ENCODE results near the gene SPRR1B. TPM values are rescaled to one million over a fixed set of nuclear protein-coding genes. Genes with fewer than 3 reads are reported as not detected.
"Not testable (repeated sequence)": the region's sequence is repeated elsewhere in the genome, so short reads cannot be mapped to it uniquely, and the experiment has no call there.

Gene SPRR1B
- total RNA-seq, 1 donor from 2014 or later: not detected

GRCh38 chr1:153011235-153011758 is 19.7 kb upstream of the SPRR1B start:
- H3K36me3 Mint-ChIP-seq (ENCODE audit: low read depth); DNase-seq (ENCODE audit: low spot score); H3K27me3 Mint-ChIP-seq (ENCODE audit: low read depth); H3K4me3 Mint-ChIP-seq (ENCODE audit: low read depth); H3K9me3 Mint-ChIP-seq; H3K4me1 Mint-ChIP-seq (ENCODE audit: low read depth); H3K27ac Mint-ChIP-seq; intact Hi-C loops (cut with micrococcal nuclease): not testable (repeated sequence)

DNA sequence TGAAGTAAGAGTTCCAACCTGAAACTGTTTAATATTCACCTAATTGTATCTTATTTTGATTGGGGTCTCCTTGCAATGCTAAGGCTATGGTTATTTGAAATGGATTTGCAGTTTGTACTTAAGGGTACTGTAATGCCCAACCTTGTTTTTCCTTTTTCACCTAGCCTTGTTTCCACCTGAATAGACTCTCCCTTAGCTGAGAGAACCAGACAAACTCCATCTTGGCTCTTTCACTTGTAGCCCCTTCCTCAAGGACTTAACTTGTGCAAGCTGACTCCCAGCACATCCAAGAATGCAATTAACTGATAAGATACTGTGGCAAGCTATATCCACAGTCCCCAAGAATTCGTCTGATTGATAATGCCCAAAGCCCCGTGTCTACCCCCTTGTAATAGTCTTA is 9.2 kb upstream of the SPRR1B start:
- H3K9me3 Mint-ChIP-seq; H3K27ac Mint-ChIP-seq; H3K4me1 Mint-ChIP-seq (ENCODE audit: low read depth); DNase-seq (ENCODE audit: low spot score); intact Hi-C loops (cut with micrococcal nuclease); H3K4me3 Mint-ChIP-seq (ENCODE audit: low read depth); H3K36me3 Mint-ChIP-seq (ENCODE audit: low read depth); H3K27me3 Mint-ChIP-seq (ENCODE audit: low read depth): not testable (repeated sequence)

GRCh38 chr1:153022340-153022739 is 8.7 kb upstream of the SPRR1B start:
- H3K9me3 Mint-ChIP-seq; H3K4me3 Mint-ChIP-seq (ENCODE audit: low read depth); H3K36me3 Mint-ChIP-seq (ENCODE audit: low read depth); DNase-seq (ENCODE audit: low spot score); H3K4me1 Mint-ChIP-seq (ENCODE audit: low read depth); H3K27me3 Mint-ChIP-seq (ENCODE audit: low read depth); H3K27ac Mint-ChIP-seq; intact Hi-C loops (cut with micrococcal nuclease): not testable (repeated sequence)

DNA sequence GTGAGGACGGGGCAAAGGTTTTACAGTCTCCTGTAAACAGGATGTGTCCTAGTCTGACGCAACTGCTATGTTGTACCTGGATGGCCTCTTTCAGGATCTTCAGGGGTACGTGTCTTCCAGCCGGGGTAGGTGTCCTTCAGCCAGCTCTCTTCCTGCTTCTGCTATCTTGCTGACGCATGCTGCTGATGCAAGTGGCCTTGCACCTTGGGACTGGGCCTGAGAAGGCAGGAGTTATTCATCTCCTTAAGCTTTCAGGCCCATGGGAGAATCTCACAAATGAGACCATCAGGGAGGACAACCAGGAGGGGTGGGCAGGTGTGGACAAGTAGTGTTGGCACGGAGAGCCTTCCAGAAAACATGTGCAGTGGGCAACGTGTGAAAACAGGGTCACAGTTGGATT is 7.9 kb upstream of the SPRR1B start:
- Mint-ChIP-seq H3K27me3 (ENCODE audit: low read depth) (no peaks in the 10 kb centered on the region), H3K4me3 (ENCODE audit: low read depth) (no peak overlapping the region), H3K36me3 (ENCODE audit: low read depth) (no peaks in the 10 kb centered on the region), H3K27ac (no peak overlapping the region), H3K9me3 (no peaks in the 10 kb centered on the region), H3K4me1 (ENCODE audit: low read depth) (no peaks in the 10 kb centered on the region)
- DNase-seq (ENCODE audit: low spot score): no peak
- intact Hi-C loops (cut with micrococcal nuclease): no loop called here

GRCh38 chr1:153024413-153024812 is 6.6 kb upstream of the SPRR1B start:
- Mint-ChIP-seq H3K36me3 (ENCODE audit: low read depth) (no peaks in the 10 kb centered on the region), H3K27ac (no peak overlapping the region), H3K27me3 (ENCODE audit: low read depth) (no peaks in the 10 kb centered on the region), H3K9me3 (no peaks in the 10 kb centered on the region), H3K4me3 (ENCODE audit: low read depth) (no peak overlapping the region), H3K4me1 (ENCODE audit: low read depth) (no peaks in the 10 kb centered on the region)
- no peak for DNase-seq (ENCODE audit: low spot score)
- intact Hi-C loops (cut with micrococcal nuclease): no loop called here

GRCh38 chr1:153025797-153026196 is 5.2 kb upstream of the SPRR1B start:
- Mint-ChIP-seq H3K27ac (no peak overlapping the region), H3K4me1 (ENCODE audit: low read depth) (no peaks in the 10 kb centered on the region), H3K36me3 (ENCODE audit: low read depth) (no peaks in the 10 kb centered on the region), H3K9me3 (no peaks in the 10 kb centered on the region), H3K27me3 (ENCODE audit: low read depth) (no peaks in the 10 kb centered on the region), H3K4me3 (ENCODE audit: low read depth) (no peak overlapping the region)
- DNase-seq (ENCODE audit: low spot score): no peak
- intact Hi-C loops (cut with micrococcal nuclease): no loop called here

- DNase-seq (ENCODE audit: low spot score): no peak
- Mint-ChIP-seq H3K27ac (no peak overlapping the region), H3K27me3 (ENCODE audit: low read depth) (no peaks in the 10 kb centered on the region), H3K36me3 (ENCODE audit: low read depth) (no peaks in the 10 kb centered on the region), H3K4me3 (ENCODE audit: low read depth) (no peak overlapping the region), H3K4me1 (ENCODE audit: low read depth) (no peaks in the 10 kb centered on the region), H3K9me3 (no peaks in the 10 kb centered on the region)
- intact Hi-C loops (cut with micrococcal nuclease): no loop called here
Observed at GRCh38 chr1:153028766-153029165, 2.2 kb upstream of the SPRR1B start.

- Mint-ChIP-seq H3K4me1 (ENCODE audit: low read depth) (no peaks in the 10 kb centered on the region), H3K36me3 (ENCODE audit: low read depth) (no peaks in the 10 kb centered on the region), H3K4me3 (ENCODE audit: low read depth) (no peak overlapping the region), H3K27me3 (ENCODE audit: low read depth) (no peaks in the 10 kb centered on the region), H3K9me3 (no peaks in the 10 kb centered on the region), H3K27ac (no peak overlapping the region)
- no peak for DNase-seq (ENCODE audit: low spot score)
- intact Hi-C loops (cut with micrococcal nuclease): no loop called here
Observed at GRCh38 chr1:153032073-153032472, 1.1 kb downstream of the SPRR1B start.

DNA sequence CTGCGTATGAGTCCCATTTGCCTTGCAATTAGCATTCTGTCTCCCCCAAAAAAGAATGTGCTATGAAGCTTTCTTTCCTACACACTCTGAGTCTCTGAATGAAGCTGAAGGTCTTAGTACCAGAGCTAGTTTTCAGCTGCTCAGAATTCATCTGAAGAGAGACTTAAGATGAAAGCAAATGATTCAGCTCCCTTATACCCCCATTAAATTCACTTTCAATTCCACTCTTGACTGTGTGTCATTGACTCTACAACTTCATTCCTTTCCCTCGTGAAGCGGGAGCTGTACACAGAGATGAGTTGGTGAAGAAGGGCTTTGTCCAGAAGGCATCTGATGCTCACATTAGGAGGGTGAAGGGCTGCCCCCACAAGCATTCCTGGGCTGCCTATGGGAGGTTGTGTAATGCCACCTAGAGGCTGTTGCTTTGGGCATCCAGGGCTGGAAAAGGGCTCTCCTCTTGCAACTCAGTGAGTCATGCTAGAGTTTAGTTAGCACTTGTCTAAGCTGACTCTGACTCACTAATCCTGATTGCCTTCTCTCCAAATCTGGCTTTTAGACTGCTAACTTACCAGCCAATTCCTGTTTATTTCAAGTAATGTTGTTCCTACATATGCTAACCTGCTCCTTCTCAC is 1.8 kb downstream of the SPRR1B start:
- DNase-seq (ENCODE audit: low spot score): no peak
- H3K4me1 Mint-ChIP-seq (ENCODE audit: low read depth): no peaks in the 10 kb centered on the region
- no peaks in the 10 kb centered on the region for H3K27me3 Mint-ChIP-seq (ENCODE audit: low read depth)
- intact Hi-C loops (cut with micrococcal nuclease): no loop called here
- H3K36me3 Mint-ChIP-seq (ENCODE audit: low read depth): no peaks in the 10 kb centered on the region
- H3K4me3 Mint-ChIP-seq (ENCODE audit: low read depth): no peak overlapping the region
- no peak overlapping the region for H3K27ac Mint-ChIP-seq
- H3K9me3 Mint-ChIP-seq: no peaks in the 10 kb centered on the region

- intact Hi-C loops (cut with micrococcal nuclease): no loop called here
- Mint-ChIP-seq H3K27me3 (ENCODE audit: low read depth) (peaks cover 3% of the 10 kb centered on the region), H3K4me3 (ENCODE audit: low read depth) (no peak overlapping the region), H3K36me3 (ENCODE audit: low read depth) (no peaks in the 10 kb centered on the region), H3K4me1 (ENCODE audit: low read depth) (no peaks in the 10 kb centered on the region), H3K9me3 (no peaks in the 10 kb centered on the region), H3K27ac (no peak overlapping the region)
- no peak for DNase-seq (ENCODE audit: low spot score)
Observed at GRCh38 chr1:153035211-153035610, 4.2 kb downstream of the SPRR1B start.

GRCh38 chr1:153040950-153041631 is 10.1 kb downstream of the SPRR1B start, which contains the start of gene SPRR2D:
Gene SPRR2D, minus strand, starts transcription at chr1:153041120. Its CDS starts 774 bp downstream, at chr1:153040346.
- DNase-seq (ENCODE audit: low spot score): no peak
- no peak within 1 kb of the TSS for H3K27ac Mint-ChIP-seq
- H3K36me3 Mint-ChIP-seq (ENCODE audit: low read depth): no peaks in the 10 kb centered on the region
- intact Hi-C loops (cut with micrococcal nuclease): no loop called here
- peaks cover 9% of the 10 kb centered on the region for H3K27me3 Mint-ChIP-seq (ENCODE audit: low read depth)
- H3K4me3 Mint-ChIP-seq (ENCODE audit: low read depth): no peak within 1 kb of the TSS
- H3K9me3 Mint-ChIP-seq: no peaks in the 10 kb centered on the region
- no peaks in the 10 kb centered on the region for H3K4me1 Mint-ChIP-seq (ENCODE audit: low read depth)

GRCh38 chr1:153049211-153049610 is 18.2 kb downstream of the SPRR1B start:
- Mint-ChIP-seq H3K4me3 (ENCODE audit: low read depth) (no peak overlapping the region), H3K36me3 (ENCODE audit: low read depth) (no peaks in the 10 kb centered on the region), H3K4me1 (ENCODE audit: low read depth) (no peaks in the 10 kb centered on the region), H3K27ac (no peak overlapping the region), H3K27me3 (ENCODE audit: low read depth) (peaks cover 9% of the 10 kb centered on the region), H3K9me3 (no peaks in the 10 kb centered on the region)
- intact Hi-C loops (cut with micrococcal nuclease): no loop called here
- DNase-seq (ENCODE audit: low spot score): no peak

- peaks cover 17% of the 10 kb centered on the region for H3K27me3 Mint-ChIP-seq (ENCODE audit: low read depth)
- DNase-seq (ENCODE audit: low spot score); H3K4me1 Mint-ChIP-seq (ENCODE audit: low read depth); intact Hi-C loops (cut with micrococcal nuclease); H3K27ac Mint-ChIP-seq; H3K4me3 Mint-ChIP-seq (ENCODE audit: low read depth); H3K9me3 Mint-ChIP-seq; H3K36me3 Mint-ChIP-seq (ENCODE audit: low read depth): not testable (repeated sequence)
Observed at GRCh38 chr1:153056111-153056510, 25.1 kb downstream of the SPRR1B start.

Measured in activated T-helper 2 cell treated with anti-CD3 and anti-CD28 coated beads, Interferon-gamma antibody, Interleukin-2, Interleukin-4, amounts not matched to agents 10 μg/mL and 5 μg/mL and 100 μg/mL, durations not matched to agents 14 hours and 24 hours and 36 hours (primary cell).